Natural killer cell (primary cell): ENCODE measurements around the gene MITF. TPM values are rescaled to one million over a fixed set of nuclear protein-coding genes. Genes with fewer than 3 reads are reported as not detected.

Source experiments
- ATAC-seq, 3 donors: fragments of 150-1000 bp in 2 of 3; fragments of 200-7000 bp in 1 of 3; cut with Tn5 transposase; 1 replicate in 1 of 3; 2 replicates in 2 of 3; pipeline ENCODE4 v1.10.0; 2021; ENCODE audit warnings: mild to moderate bottlenecking in 2 of 3, moderate library complexity in 2 of 3
- DNase-seq, 2 donors: peaks; one replicate each; pipeline versions ENCODE4 v3.0.0 to v3.0.0-alpha.2; 2013 to 2021; ENCODE audit warnings: mixed read lengths in 1 of 2
- H3K27ac ChIP-seq: one replicate; pipeline ENCODE4 v1.5.1; 2013; ENCODE audit warnings: mild to moderate bottlenecking, low read length
- H3K27me3 ChIP-seq: one replicate; pipeline ENCODE4 v1.6.1; 2013; ENCODE audit warnings: low read length; ENCODE audit not compliant: control insufficient read depth, insufficient read depth
- H3K36me3 ChIP-seq: one replicate; pipeline ENCODE4 v1.6.1; 2013; ENCODE audit warnings: low read length; ENCODE audit not compliant: control insufficient read depth, insufficient read depth
- H3K4me1 ChIP-seq: one replicate; pipeline ENCODE4 v1.6.1; 2013; ENCODE audit warnings: low read length; ENCODE audit not compliant: control insufficient read depth, insufficient read depth
- H3K4me3 ChIP-seq: one replicate; pipeline ENCODE4 v1.5.1; 2013; ENCODE audit warnings: low read length
- H3K9me3 ChIP-seq: one replicate; pipeline ENCODE4 v1.6.1; 2013; ENCODE audit warnings: low read length; ENCODE audit not compliant: control insufficient read depth, insufficient read depth
- H3K27ac Mint-ChIP-seq, 2 donors: one replicate each; pipeline ENCODE4 v1.8.0; 2022; ENCODE audit warnings: mild to moderate bottlenecking in 2 of 2, mixed read lengths in 2 of 2, moderate library complexity in 1 of 2
- H3K27me3 Mint-ChIP-seq, 2 donors: one replicate each; pipeline ENCODE4 v1.8.0; 2022; ENCODE audit warnings: low read depth in 2 of 2, mixed read lengths in 2 of 2
- H3K36me3 Mint-ChIP-seq: one replicate; pipeline ENCODE4 v1.8.0; 2022; ENCODE audit warnings: mixed read lengths
- H3K4me1 Mint-ChIP-seq, 2 donors: one replicate each; pipeline ENCODE4 v1.8.0; 2022; ENCODE audit warnings: mixed read lengths in 2 of 2
- H3K4me3 Mint-ChIP-seq: one replicate; pipeline ENCODE4 v1.8.0; 2022; ENCODE audit warnings: mild to moderate bottlenecking, moderate library complexity, mixed read lengths
- H3K9me3 Mint-ChIP-seq, 2 donors: one replicate each; pipeline ENCODE4 v1.8.0; 2022; ENCODE audit warnings: mixed read lengths in 2 of 2
- CTCF ChIP-seq: fragments of 200-600 bp; IDR thresholded peaks from one replicate; pipeline ENCODE4 v1.8.0; 2022; ENCODE audit warnings: antibody characterized with exemption
- WGBS: methylation state at CpG from one replicate; pipeline ENCODE4 v1.1.7; 2013; ENCODE audit warnings: missing lambda C conversion rate; ENCODE audit not compliant: insufficient coverage; 5-methylcytosine and 5-hydroxymethylcytosine counted together
- intact Hi-C: fragments of 100-400 bp; cut with micrococcal nuclease; formaldehyde crosslinking; loops from one replicate; pipeline ENCODE4 v1.14.2; 2022
- total RNA-seq, 4 donors: library from RNA; stranded (reverse); fragments of 120-200 nt in 1 of 4; gene quantifications; one replicate each; pipeline versions ENCODE4 v1.2.3 to v1.2.4, GENCODE V29; 2013 to 2022

Gene MITF
- total RNA-seq, 3 donors from 2014 or later (not counting 1 experiment from before 2014, with no cell fraction given): 0.23 to 1.5 (median 0.54) TPM

DNA sequence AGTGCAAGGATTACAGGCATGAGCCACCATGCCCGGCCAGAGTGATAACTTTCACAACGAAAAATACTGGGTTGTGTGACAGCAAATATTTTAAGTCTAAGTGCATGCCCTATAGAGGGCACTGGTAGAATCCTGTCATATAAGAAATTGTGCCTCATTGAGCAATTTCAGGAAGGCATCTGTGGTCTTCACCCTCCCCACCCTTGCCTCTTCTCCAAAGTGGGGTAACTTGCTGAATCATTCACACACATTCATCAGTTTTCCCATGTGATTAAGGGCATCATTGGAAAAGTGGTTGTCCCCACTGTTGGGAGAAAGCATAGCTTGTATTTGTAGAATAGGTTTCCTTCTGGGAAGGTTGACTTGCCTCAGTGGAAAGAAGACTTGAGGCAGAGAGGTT, 9.2 kb downstream of the MITF start:
- no peaks in the 10 kb centered on the region for H3K27me3 ChIP-seq
- Mint-ChIP-seq H3K27ac (no peak overlapping the region), H3K4me1 (no peaks in the 10 kb centered on the region), H3K36me3 (no peaks in the 10 kb centered on the region), H3K9me3 (peaks cover 0 to 2% of the 10 kb centered on the region in 2 donors), H3K4me3 (no peak overlapping the region), H3K27me3 (no peaks in the 10 kb centered on the region)
- intact Hi-C loops: no loop called here
- TF ChIP-seq CTCF: no peak
- no peaks in the 10 kb centered on the region for H3K36me3 ChIP-seq
- no peaks in the 10 kb centered on the region for H3K9me3 ChIP-seq
- DNase-seq (no peak), ATAC-seq (no peak)
- no peak overlapping the region for H3K4me3 ChIP-seq
- peaks cover 5% of the 10 kb centered on the region for H3K4me1 ChIP-seq
- WGBS: 67% methylated on average over 2 of the region's 2 CpGs
- no peak overlapping the region for H3K27ac ChIP-seq

- no peaks in the 10 kb centered on the region for H3K36me3 Mint-ChIP-seq
These were observed 10.2 kb downstream of the MITF start for GRCh38 chr3:69749461-69749860.

GRCh38 chr3:69750549-69750948, 11.3 kb downstream of the MITF start:
- no peaks in the 10 kb centered on the region for H3K36me3 ChIP-seq
- H3K27ac Mint-ChIP-seq: no peak overlapping the region
- no peaks in the 10 kb centered on the region for H3K36me3 Mint-ChIP-seq
- H3K4me1 ChIP-seq: peaks cover 5% of the 10 kb centered on the region
- no peaks in the 10 kb centered on the region for H3K4me1 Mint-ChIP-seq
- TF ChIP-seq CTCF: no peak
- ATAC-seq: no peak
- H3K27me3 ChIP-seq: no peaks in the 10 kb centered on the region
- H3K4me3 ChIP-seq: no peak overlapping the region
- intact Hi-C loops: no loop called here
- no peaks in the 10 kb centered on the region for H3K27me3 Mint-ChIP-seq
- whole genome bisulfite sequencing: 81% methylated on average over 2 of the region's 2 CpGs
- no peak for DNase-seq
- H3K4me3 Mint-ChIP-seq: no peak overlapping the region
- no peaks in the 10 kb centered on the region for H3K9me3 ChIP-seq
- peaks cover 2 to 3% of the 10 kb centered on the region in 2 donors for H3K9me3 Mint-ChIP-seq
- no peak overlapping the region for H3K27ac ChIP-seq

More at GRCh38 chr3:69749461-69749860, 10.2 kb downstream of the MITF start:
- no peak for TF ChIP-seq CTCF
- no peak overlapping the region for H3K4me3 ChIP-seq
- no peak overlapping the region for H3K27ac ChIP-seq
- H3K4me1 ChIP-seq: peaks cover 5% of the 10 kb centered on the region
- H3K27ac Mint-ChIP-seq: no peak overlapping the region
- no peaks in the 10 kb centered on the region for H3K27me3 Mint-ChIP-seq
- no peaks in the 10 kb centered on the region for H3K9me3 ChIP-seq
- H3K4me1 Mint-ChIP-seq: no peaks in the 10 kb centered on the region
- peaks cover 2 to 3% of the 10 kb centered on the region in 2 donors for H3K9me3 Mint-ChIP-seq
- H3K36me3 ChIP-seq: no peaks in the 10 kb centered on the region
- no peaks in the 10 kb centered on the region for H3K27me3 ChIP-seq
- ATAC-seq: no peak
- intact Hi-C loops: no loop called here
- WGBS: 92% methylated on average over 3 of the region's 3 CpGs
- no peak for DNase-seq
- H3K4me3 Mint-ChIP-seq: no peak overlapping the region

- Mint-ChIP-seq H3K4me3 (no peak overlapping the region), H3K27me3 (no peaks in the 10 kb centered on the region), H3K27ac (no peak overlapping the region), H3K4me1 (no peaks in the 10 kb centered on the region), H3K9me3 (peaks cover 2 to 3% of the 10 kb centered on the region in 2 donors), H3K36me3 (no peaks in the 10 kb centered on the region)
- intact Hi-C loops: no loop called here
- no peak for TF ChIP-seq CTCF
- Histone ChIP-seq H3K36me3 (no peaks in the 10 kb centered on the region), H3K9me3 (no peaks in the 10 kb centered on the region), H3K4me3 (no peak overlapping the region), H3K27ac (no peak overlapping the region), H3K4me1 (peaks cover 5% of the 10 kb centered on the region), H3K27me3 (no peaks in the 10 kb centered on the region)
- ATAC-seq (no peak), DNase-seq (no peak)
- 63% methylated on average over 1 of the region's 1 CpG for WGBS
These were observed 11.8 kb downstream of the MITF start for GRCh38 chr3:69751074-69751476.
